Small intestine (tissue), 7 donors: ENCODE results near the gene IPCEF1. TPM values are rescaled to one million over a fixed set of nuclear protein-coding genes. Genes with fewer than 3 reads are reported as not detected.

Source experiments
- DNase-seq, 2 donors: peaks; one replicate each; pipeline versions ENCODE4 v3.0.0 to v3.0.0-alpha.2; 2013
- FAIRE-seq: peaks from 2 replicates; lab custom pipeline; 2012; peaks lifted over from hg19 to GRCh38; lab: Jason Lieb, UNC
- H3K27ac ChIP-seq, 3 donors: one replicate each; pipeline ENCODE4 v1.5.1; 2013; ENCODE audit warnings: low read length in 2 of 3, mild to moderate bottlenecking in 2 of 3, control low read depth in 1 of 3, inconsistent platforms in 1 of 3, low read depth in 1 of 3, moderate library complexity in 1 of 3
- H3K27me3 ChIP-seq, 3 donors: one replicate each; pipeline ENCODE4 v1.6.1; 2013; ENCODE audit warnings: low read length in 3 of 3, inconsistent platforms in 1 of 3; ENCODE audit not compliant: control insufficient read depth in 3 of 3, insufficient read depth in 3 of 3
- H3K36me3 ChIP-seq, 3 donors: one replicate each; pipeline ENCODE4 v1.6.1; 2013; ENCODE audit warnings: low read length in 3 of 3, inconsistent platforms in 1 of 3, low read depth in 1 of 3, mild to moderate bottlenecking in 1 of 3, moderate library complexity in 1 of 3; ENCODE audit not compliant: control insufficient read depth in 3 of 3, insufficient read depth in 2 of 3
- H3K4me1 ChIP-seq, 3 donors: one replicate each; pipeline ENCODE4 v1.6.1; 2013; ENCODE audit warnings: low read length in 2 of 3, inconsistent platforms in 1 of 3, low read depth in 1 of 3, mild to moderate bottlenecking in 1 of 3, moderate library complexity in 1 of 3; ENCODE audit not compliant: control insufficient read depth in 3 of 3, insufficient read depth in 2 of 3
- H3K4me3 ChIP-seq, 3 donors: one replicate each; pipeline ENCODE4 v1.5.1; 2013; ENCODE audit warnings: low read length in 3 of 3, control low read depth in 1 of 3, inconsistent platforms in 1 of 3, low read depth in 1 of 3, mild to moderate bottlenecking in 1 of 3, moderate library complexity in 1 of 3
- H3K9me3 ChIP-seq, 2 donors: one replicate each; pipeline ENCODE4 v1.6.1; 2013; ENCODE audit warnings: low read depth in 1 of 2, low read length in 1 of 2; ENCODE audit not compliant: control insufficient read depth in 2 of 2, insufficient read depth in 1 of 2
- WGBS, 3 donors: extraction: QIAGEN DNeasy Blood & Tissue Kit; methylation state at CpG; one replicate each; pipeline ENCODE4 v1.1.7; 2013; 5-methylcytosine and 5-hydroxymethylcytosine counted together
- polyA plus RNA-seq, 4 donors: library from polyadenylated mRNA; stranded (reverse) in 3 of 4; unstranded in 1 of 4; fragments of 200-250 nt in 3 of 4; fragments of 120-200 nt in 1 of 4; gene quantifications; one replicate each; pipeline versions ENCODE4 v1.2.1 to v1.2.3, GENCODE V29; 2013
- donor health status: healthy with polysubstance abuse.
- donor health status: control.
- donor health status: control.
- donor health status: Bipolar disorder and iron deficiency.
- donor health status: healthy.

The IPCEF1 gene
- polyA plus RNA-seq, 4 donors: 0.45 to 2.1 (median 0.79) TPM

- 56 to 70% (median 57%) methylated on average over 3 of the region's 3 CpGs for WGBS, 3 donors
- Histone ChIP-seq H3K9me3 (no peaks in the 10 kb centered on the region), H3K4me3 (no peak overlapping the region), H3K36me3 (no peaks in the 10 kb centered on the region), H3K27ac (no peak overlapping the region), H3K4me1 (no peaks in the 10 kb centered on the region), H3K27me3 (no peaks in the 10 kb centered on the region)
- no peak for FAIRE-seq
- DNase-seq: no peak
These were observed 103.9 kb downstream of the IPCEF1 start for GRCh38 chr6:154252678-154253077.

- Histone ChIP-seq H3K36me3 (no peaks in the 10 kb centered on the region), H3K4me3 (no peak overlapping the region), H3K27ac (no peak overlapping the region), H3K27me3 (no peaks in the 10 kb centered on the region), H3K9me3 (no peaks in the 10 kb centered on the region), H3K4me1 (no peaks in the 10 kb centered on the region)
- DNase-seq (no peak), FAIRE-seq (no peak)
- 66 to 83% (median 77%) methylated on average over 4 of the region's 4 CpGs for WGBS, 3 donors
These were observed 105.5 kb downstream of the IPCEF1 start for GRCh38 chr6:154251116-154251515.

DNA sequence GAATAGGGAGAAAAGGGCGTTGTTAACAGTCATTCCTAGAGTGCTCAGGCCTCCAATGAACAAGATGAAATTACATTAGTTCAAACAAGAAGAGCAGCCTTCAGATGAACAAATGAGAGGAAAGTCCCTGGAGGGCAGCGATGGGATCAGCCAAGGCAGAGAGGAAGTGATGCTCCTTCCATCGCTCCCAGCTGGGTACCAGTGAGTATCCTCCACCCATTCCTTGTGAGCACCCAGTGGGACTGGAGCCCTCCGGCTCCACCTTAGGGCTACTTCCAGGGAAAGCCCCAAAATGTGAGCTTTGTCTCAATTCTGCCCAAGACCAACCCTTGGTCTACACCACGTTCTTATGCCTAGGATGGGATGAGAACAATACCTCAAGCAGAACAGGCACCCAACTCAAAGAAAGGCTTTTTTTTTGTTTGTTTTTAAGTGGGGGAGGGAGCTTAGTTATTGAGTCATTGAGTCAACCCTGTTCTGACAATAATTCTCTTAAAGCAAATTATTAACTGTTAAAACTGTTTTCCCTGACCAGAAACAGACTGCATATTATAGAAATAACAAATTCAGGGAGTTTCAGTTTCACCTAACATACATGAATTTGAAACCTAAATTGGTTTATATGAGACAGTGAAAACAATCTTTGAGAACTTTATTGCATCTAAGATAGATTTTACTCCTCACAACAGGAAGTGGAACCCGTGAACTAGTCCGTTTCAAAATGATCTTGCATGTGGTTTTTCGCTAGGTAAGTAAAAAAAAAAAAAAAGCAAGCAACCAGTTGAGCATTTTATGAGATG, 106.9 kb downstream of the IPCEF1 start:
- DNase-seq (peak in 1 of 2 donors; percentile 52), FAIRE-seq (peak; percentile 41)
- Histone ChIP-seq H3K4me3 (no peak overlapping the region), H3K27ac (peak overlapping the region in 2 of 3 donors; percentile 12 to 92), H3K4me1 (no peaks in the 10 kb centered on the region), H3K27me3 (no peaks in the 10 kb centered on the region), H3K36me3 (no peaks in the 10 kb centered on the region), H3K9me3 (no peaks in the 10 kb centered on the region)
- WGBS, 3 donors: 40 to 50% (median 45%) methylated on average over 8 of the region's 8 CpGs

DNA sequence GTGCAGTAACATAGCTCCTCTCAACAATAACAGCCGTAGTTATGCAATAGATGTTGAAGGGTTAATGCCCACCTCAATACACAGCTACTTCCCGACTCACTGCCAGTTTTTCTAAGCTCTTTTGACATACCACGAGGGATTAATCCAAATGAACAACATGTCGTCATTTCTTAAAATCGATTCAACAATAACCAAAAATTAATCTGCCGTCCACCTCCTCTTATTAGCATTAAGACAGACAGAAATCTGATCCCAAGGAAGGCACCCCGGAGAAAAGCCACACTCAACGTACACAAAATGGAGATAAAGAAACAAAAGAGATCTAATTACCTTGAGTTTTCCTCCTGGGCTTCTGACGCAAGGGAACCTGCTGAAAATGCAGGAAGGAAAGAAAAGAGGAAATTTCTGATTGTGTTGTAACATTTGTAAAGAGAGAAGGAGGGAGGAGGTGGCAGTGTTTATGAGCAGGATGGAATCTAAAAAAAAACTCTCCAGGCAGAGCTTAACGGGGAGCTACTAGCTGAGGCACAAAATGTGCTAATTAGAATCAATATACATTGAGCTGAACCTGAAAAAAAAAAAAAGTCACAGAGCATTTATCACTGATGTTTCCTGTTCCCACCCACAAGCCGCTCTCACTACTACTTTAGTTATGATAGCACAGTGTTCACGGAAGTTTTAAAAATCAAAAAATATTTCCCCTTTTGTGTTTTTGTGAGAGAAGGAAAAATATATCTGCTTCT, 109.3 kb downstream of the IPCEF1 start:
- H3K4me3 ChIP-seq: peak overlapping the region in 2 of 3 donors; percentile 12 to 35
- FAIRE-seq (no peak), DNase-seq (peak in 1 of 2 donors; percentile 35)

DNA sequence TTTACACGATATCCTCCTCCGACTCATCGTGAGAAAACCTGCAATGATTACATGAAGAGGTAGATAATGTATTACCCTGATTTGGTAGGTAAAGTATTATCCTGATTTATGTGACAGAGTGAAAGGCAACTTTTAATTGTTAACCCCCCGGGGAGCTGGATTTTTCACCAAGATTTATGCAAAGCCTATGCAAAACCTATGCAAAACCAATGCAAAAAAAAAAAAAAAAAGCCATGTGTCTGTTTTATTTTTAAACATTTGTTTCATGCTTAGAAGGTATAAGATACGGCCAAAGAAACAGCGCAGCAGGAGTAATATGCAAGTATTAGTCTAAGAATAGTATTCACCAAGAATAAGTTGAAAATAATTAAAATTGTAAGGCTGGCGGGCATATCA, 109.9 kb downstream of the IPCEF1 start:
- peak overlapping the region in 2 of 3 donors; percentile 12 to 35 for H3K4me3 ChIP-seq
- H3K4me1 ChIP-seq: no peaks in the 10 kb centered on the region
- WGBS, 3 donors: 66 to 92% (median 75%) methylated on average over 7 of the region's 7 CpGs
- H3K9me3 ChIP-seq: no peaks in the 10 kb centered on the region
- H3K36me3 ChIP-seq: no peaks in the 10 kb centered on the region
- peak overlapping the region in 1 of 3 donors; percentile 69 for H3K27ac ChIP-seq
- no peak for DNase-seq
- H3K27me3 ChIP-seq: no peaks in the 10 kb centered on the region
- no peak for FAIRE-seq

More for the DNA sequence above, 109.3 kb downstream of the IPCEF1 start:
- Histone ChIP-seq H3K27me3 (no peaks in the 10 kb centered on the region), H3K27ac (peak overlapping the region in 2 of 3 donors; percentile 37 to 43), H3K9me3 (no peaks in the 10 kb centered on the region), H3K36me3 (no peaks in the 10 kb centered on the region), H3K4me1 (no peaks in the 10 kb centered on the region)
- WGBS, 3 donors: 42 to 53% (median 44%) methylated on average over 12 of the region's 12 CpGs

DNA sequence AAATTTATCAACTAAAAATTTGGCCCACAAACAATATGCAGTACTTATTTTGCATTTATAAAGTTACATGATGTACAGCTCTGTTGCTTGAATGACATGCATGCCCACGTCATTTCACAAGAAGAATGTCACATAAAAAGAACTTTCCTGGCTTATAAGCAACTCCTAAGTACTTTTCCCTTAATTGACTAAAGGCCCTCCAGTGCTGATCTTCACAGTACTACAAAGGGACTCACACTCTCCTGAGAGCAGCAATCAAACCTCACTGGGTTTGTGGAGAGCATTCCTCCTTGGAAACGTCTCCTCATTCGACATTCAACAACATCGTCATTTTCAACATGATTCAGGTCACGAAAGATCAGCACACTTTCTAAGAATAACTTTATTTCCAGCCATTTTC, 111.1 kb downstream of the IPCEF1 start:
- whole genome bisulfite sequencing, 3 donors: 57 to 68% (median 61%) methylated on average over 5 of the region's 5 CpGs
- DNase-seq (no peak), FAIRE-seq (no peak)
- H3K4me1 ChIP-seq: no peaks in the 10 kb centered on the region
- H3K36me3 ChIP-seq: no peaks in the 10 kb centered on the region
- H3K9me3 ChIP-seq: no peaks in the 10 kb centered on the region
- H3K27me3 ChIP-seq: no peaks in the 10 kb centered on the region
- peak overlapping the region in 2 of 3 donors; percentile 20 to 77 for H3K27ac ChIP-seq
- H3K4me3 ChIP-seq: peak overlapping the region in 1 of 3 donors; percentile 35

DNA sequence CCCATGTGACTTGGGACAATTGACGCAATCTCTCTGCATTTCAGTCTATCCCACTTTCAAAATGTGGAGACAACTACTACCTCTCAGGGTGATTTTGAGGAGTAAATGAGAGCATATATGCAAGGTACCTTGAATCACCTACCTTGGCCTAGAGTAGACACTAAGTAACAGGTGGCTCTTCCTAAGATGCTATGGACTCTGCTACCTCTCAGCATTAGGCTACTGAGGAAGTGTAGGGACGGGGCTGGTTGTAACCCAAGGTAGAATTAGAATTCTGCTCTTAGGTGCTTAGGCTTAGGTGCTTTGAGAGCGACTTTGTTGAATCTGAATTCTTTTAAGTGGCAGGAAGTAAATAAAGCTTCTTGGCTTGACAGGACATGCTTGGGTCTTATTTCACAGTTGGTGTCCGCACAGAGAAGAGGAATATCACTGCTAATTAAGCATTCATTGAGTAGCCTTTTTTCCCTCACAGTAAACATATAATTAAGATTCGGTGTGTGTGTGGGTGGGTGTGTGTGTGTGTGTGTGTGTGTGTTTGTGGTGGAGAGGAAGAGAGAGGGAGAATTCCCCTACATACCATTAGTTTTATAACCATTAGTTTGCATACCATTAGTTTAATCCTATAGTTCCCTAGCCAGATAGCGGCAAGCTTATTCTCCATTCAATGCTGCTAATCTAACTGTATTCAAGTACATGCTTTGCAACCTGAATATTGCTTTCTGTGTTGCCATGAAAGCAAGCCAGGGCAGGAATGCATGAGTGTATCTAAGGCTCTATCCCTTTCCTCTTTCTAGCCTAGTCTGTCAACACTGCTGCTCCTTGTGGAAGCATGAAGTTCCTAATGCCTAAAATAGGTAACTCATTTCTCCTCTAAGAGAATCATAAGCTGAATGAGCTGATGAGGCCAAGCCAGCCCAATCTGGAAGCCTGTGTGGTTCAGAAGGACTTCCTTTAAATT, 112.5 kb downstream of the IPCEF1 start:
- H3K36me3 ChIP-seq: no peaks in the 10 kb centered on the region
- H3K4me1 ChIP-seq: no peaks in the 10 kb centered on the region
- H3K4me3 ChIP-seq: no peak overlapping the region
- WGBS, 3 donors: 64 to 69% (median 69%) methylated on average over 6 of the region's 6 CpGs
- FAIRE-seq (no peak), DNase-seq (no peak)
- no peaks in the 10 kb centered on the region for H3K27me3 ChIP-seq
- peak overlapping the region in 1 of 3 donors; percentile 15 for H3K27ac ChIP-seq
- no peaks in the 10 kb centered on the region for H3K9me3 ChIP-seq
